Stomach (tissue), 4 donors: ENCODE results near the gene ACTR5.

Source experiments
- POLR2AphosphoS5 ChIP-seq, 3 donors: sonication (generic); formaldehyde crosslinking; IDR thresholded peaks; one replicate each; pipeline ENCODE4 v1.6.1; 2016; ENCODE audit warnings: antibody characterized with exemption in 3 of 3
- TF ChIP-seq, protein P1 (sequence below), 7 experiments: fragments of 450-650 bp in 4 of 7; fragments of 200-600 bp in 3 of 7; sonication (generic) in 3 of 7; IDR thresholded peaks; one replicate each; pipeline ENCODE4 v1.5.1; 2016 to 2019; ENCODE audit warnings: antibody characterized with exemption in 7 of 7, control low read depth in 2 of 7, mild to moderate bottlenecking in 1 of 7

DNA sequence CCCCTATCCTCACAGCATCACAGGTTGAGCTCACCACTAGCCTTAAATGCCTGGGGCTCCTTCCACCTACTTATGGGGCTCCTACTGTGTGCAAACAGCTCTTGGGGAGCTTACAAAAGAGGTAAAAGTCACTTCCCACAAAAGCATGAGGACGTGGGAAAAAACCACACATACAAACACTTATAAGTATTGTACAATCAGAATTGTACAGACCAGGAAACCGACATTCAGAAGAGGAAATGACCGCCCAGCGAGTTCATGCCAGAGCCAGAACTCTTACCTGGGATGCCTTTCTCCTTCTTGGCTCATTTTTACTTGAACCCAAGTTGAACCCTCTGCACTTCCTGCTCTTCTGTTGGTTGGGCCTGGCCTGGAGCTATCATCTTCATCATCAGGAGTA lies 50.9 kb downstream of the ACTR5 start:
- TF ChIP-seq, protein P1, sequence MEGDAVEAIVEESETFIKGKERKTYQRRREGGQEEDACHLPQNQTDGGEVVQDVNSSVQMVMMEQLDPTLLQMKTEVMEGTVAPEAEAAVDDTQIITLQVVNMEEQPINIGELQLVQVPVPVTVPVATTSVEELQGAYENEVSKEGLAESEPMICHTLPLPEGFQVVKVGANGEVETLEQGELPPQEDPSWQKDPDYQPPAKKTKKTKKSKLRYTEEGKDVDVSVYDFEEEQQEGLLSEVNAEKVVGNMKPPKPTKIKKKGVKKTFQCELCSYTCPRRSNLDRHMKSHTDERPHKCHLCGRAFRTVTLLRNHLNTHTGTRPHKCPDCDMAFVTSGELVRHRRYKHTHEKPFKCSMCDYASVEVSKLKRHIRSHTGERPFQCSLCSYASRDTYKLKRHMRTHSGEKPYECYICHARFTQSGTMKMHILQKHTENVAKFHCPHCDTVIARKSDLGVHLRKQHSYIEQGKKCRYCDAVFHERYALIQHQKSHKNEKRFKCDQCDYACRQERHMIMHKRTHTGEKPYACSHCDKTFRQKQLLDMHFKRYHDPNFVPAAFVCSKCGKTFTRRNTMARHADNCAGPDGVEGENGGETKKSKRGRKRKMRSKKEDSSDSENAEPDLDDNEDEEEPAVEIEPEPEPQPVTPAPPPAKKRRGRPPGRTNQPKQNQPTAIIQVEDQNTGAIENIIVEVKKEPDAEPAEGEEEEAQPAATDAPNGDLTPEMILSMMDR (IDR thresholded peaks at IDR 0.05) = no peak
- TF ChIP-seq POLR2AphosphoS5 (IDR thresholded peaks at IDR 0.05) = no peak
